ENCODE data around the gene COL27A1.

Gene COL27A1

DNA sequence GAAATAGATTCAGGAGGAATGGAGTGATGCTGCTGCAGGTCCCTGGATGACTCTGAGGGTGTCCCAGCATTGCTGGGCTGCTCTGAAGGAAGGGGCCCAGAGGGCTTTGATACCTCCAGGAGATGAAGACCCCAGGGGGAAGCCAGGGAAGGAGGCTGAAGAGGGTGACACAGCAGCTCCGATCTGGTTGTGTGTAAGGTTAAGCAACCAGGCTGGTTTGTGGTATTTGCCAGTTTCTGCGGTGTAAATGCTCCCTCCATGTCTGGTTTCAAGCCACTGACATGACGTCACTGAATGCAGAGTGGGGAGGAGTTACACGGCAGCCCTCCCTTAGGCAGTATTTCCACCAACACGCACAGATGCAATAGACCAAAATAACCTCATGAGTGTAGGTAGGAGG lies 127.6 kb downstream of the COL27A1 start:
- no peaks in the 10 kb centered on the region for H3K27me3 ChIP-seq (ENCODE audit: insufficient read depth, poor library complexity, severe bottlenecking)
- no peak overlapping the region for H3K27ac ChIP-seq (replicated peaks)
- TF ChIP-seq, protein P1, sequence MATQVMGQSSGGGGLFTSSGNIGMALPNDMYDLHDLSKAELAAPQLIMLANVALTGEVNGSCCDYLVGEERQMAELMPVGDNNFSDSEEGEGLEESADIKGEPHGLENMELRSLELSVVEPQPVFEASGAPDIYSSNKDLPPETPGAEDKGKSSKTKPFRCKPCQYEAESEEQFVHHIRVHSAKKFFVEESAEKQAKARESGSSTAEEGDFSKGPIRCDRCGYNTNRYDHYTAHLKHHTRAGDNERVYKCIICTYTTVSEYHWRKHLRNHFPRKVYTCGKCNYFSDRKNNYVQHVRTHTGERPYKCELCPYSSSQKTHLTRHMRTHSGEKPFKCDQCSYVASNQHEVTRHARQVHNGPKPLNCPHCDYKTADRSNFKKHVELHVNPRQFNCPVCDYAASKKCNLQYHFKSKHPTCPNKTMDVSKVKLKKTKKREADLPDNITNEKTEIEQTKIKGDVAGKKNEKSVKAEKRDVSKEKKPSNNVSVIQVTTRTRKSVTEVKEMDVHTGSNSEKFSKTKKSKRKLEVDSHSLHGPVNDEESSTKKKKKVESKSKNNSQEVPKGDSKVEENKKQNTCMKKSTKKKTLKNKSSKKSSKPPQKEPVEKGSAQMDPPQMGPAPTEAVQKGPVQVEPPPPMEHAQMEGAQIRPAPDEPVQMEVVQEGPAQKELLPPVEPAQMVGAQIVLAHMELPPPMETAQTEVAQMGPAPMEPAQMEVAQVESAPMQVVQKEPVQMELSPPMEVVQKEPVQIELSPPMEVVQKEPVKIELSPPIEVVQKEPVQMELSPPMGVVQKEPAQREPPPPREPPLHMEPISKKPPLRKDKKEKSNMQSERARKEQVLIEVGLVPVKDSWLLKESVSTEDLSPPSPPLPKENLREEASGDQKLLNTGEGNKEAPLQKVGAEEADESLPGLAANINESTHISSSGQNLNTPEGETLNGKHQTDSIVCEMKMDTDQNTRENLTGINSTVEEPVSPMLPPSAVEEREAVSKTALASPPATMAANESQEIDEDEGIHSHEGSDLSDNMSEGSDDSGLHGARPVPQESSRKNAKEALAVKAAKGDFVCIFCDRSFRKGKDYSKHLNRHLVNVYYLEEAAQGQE (IDR thresholded peaks at IDR 0.05; ENCODE audit: insufficient replicate concordance, low read depth) = no peak
- TF ChIP-seq POLR2AphosphoS5 (IDR thresholded peaks at IDR 0.05; ENCODE audit: low read depth) (no peak), SPI1 (IDR thresholded peaks at IDR 0.05; ENCODE audit: borderline replicate concordance, low read depth) (no peak), GABPA (IDR thresholded peaks at IDR 0.05; ENCODE audit: low read depth) (no peak)
- TF ChIP-seq, protein P2, sequence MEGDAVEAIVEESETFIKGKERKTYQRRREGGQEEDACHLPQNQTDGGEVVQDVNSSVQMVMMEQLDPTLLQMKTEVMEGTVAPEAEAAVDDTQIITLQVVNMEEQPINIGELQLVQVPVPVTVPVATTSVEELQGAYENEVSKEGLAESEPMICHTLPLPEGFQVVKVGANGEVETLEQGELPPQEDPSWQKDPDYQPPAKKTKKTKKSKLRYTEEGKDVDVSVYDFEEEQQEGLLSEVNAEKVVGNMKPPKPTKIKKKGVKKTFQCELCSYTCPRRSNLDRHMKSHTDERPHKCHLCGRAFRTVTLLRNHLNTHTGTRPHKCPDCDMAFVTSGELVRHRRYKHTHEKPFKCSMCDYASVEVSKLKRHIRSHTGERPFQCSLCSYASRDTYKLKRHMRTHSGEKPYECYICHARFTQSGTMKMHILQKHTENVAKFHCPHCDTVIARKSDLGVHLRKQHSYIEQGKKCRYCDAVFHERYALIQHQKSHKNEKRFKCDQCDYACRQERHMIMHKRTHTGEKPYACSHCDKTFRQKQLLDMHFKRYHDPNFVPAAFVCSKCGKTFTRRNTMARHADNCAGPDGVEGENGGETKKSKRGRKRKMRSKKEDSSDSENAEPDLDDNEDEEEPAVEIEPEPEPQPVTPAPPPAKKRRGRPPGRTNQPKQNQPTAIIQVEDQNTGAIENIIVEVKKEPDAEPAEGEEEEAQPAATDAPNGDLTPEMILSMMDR (IDR thresholded peaks at IDR 0.05; ENCODE audit: insufficient read depth, low read length) = no peak
- DNase-seq (ENCODE audit: low read depth in 1 of 2, low spot score in 1 of 2) = peak; percentile 67 to 88
- no peak overlapping the region for H3K4me3 ChIP-seq (replicated peaks; ENCODE audit: insufficient read depth, low read length)

DNA sequence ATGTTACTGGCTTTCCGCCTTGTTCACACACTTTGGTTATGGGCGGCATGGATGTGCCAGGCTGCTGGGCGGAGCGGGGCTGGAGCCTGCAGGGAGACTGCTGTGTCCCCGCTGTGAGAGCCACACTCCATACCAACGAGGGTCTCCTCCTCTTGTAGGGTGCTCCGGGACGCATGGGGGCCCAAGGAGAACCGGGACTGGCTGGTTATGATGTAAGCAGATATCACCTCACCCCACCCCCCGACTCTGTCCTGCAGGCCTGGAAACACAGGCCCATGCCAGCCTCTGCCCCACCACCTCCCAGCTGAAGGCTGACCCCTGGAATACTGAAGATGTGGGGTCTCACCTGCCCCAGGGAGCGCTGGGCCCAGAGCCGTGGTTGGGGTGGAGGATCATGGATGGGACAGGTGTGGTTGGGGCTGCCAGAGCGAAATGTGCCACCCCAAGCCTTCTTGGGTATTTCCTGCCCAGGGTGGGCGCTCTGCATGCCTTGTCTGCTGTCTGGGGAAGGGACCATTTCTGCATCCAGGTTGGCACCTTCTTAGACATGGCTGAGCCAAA lies 128.3 kb downstream of the COL27A1 start:
- no peak overlapping the region for H3K27ac ChIP-seq (replicated peaks)
- no peak for DNase-seq (ENCODE audit: low read depth in 1 of 2, low spot score in 1 of 2)
- TF ChIP-seq, protein P1 (IDR thresholded peaks at IDR 0.05; ENCODE audit: insufficient replicate concordance, low read depth) = no peak
- no peak for TF ChIP-seq POLR2AphosphoS5 (IDR thresholded peaks at IDR 0.05; ENCODE audit: low read depth)
- TF ChIP-seq SPI1 (IDR thresholded peaks at IDR 0.05; ENCODE audit: borderline replicate concordance, low read depth) = no peak
- TF ChIP-seq, protein P2 (IDR thresholded peaks at IDR 0.05; ENCODE audit: insufficient read depth, low read length) = no peak
- no peak for TF ChIP-seq GABPA (IDR thresholded peaks at IDR 0.05; ENCODE audit: low read depth)
- no peaks in the 10 kb centered on the region for H3K27me3 ChIP-seq (ENCODE audit: insufficient read depth, poor library complexity, severe bottlenecking)
- no peak overlapping the region for H3K4me3 ChIP-seq (replicated peaks; ENCODE audit: insufficient read depth, low read length)

DNA sequence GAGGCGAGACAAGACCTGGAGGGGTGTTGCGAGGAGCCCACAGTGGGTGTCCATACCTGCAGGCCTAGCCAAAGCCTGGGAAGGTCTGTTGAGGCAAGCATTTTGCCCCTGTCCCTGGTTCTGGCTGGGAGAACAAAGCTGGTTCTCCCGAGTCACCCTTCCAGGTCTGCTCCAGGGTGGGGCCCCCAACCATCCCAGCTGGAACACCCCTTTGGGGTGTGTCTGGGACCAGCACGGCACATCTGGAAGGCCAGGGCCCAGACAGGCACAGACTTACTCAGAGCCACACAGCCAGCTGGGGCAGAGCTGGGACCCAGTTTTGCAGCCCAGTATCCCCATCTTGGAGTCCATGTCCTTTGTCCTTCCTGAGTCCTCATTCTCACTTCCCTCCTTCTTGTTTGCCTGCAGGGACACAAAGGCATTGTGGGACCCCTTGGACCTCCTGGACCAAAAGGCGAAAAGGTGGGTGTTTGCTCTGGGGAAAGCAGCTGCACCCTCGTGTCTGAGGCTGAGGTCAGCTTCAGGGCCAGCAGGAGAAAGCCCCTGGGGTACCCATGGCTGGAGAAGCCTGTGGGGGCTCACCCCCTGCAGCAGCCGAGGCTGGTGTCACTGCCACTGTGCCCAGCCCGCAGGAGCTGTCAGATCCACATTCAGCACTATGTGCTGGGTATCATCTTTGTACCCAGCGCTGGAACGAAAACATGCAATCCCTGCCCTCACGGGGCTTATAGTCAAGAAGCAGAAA lies 129.2 kb downstream of the COL27A1 start:
- TF ChIP-seq SPI1 (IDR thresholded peaks at IDR 0.05; ENCODE audit: borderline replicate concordance, low read depth) (no peak), GABPA (IDR thresholded peaks at IDR 0.05; ENCODE audit: low read depth) (no peak), POLR2AphosphoS5 (IDR thresholded peaks at IDR 0.05; ENCODE audit: low read depth) (no peak)
- TF ChIP-seq, protein P2 (IDR thresholded peaks at IDR 0.05; ENCODE audit: insufficient read depth, low read length) = no peak
- TF ChIP-seq, protein P1 (IDR thresholded peaks at IDR 0.05; ENCODE audit: insufficient replicate concordance, low read depth) = no peak
- Histone ChIP-seq H3K4me3 (replicated peaks; ENCODE audit: insufficient read depth, low read length) (no peak overlapping the region), H3K27me3 (ENCODE audit: insufficient read depth, poor library complexity, severe bottlenecking) (no peaks in the 10 kb centered on the region), H3K27ac (replicated peaks) (no peak overlapping the region)
- DNase-seq (ENCODE audit: low read depth in 1 of 2, low spot score in 1 of 2) = no peak
